HEK293 (cell line): ENCODE measurements around the gene ZSCAN16.

ENCODE experiments used
- BCL11B ChIP-seq: fragments of 450-650 bp; formaldehyde crosslinking; IDR thresholded peaks from 2 replicates; pipeline ENCODE4 v1.5.1; 2016; ENCODE audit warnings: low read depth, missing biosample characterization, missing genetic modification characterization
- BCL6B ChIP-seq: fragments of 450-650 bp; formaldehyde crosslinking; IDR thresholded peaks from 2 replicates; pipeline ENCODE4 v1.5.1; 2017; ENCODE audit warnings: missing biosample characterization, missing genetic modification characterization
- IKZF3 ChIP-seq: fragments of 450-650 bp; IDR thresholded peaks from 2 replicates; pipeline ENCODE4 v1.5.0; 2018; ENCODE audit warnings: missing biosample characterization, mild to moderate bottlenecking, missing genetic modification characterization, moderate library complexity
- OSR2 ChIP-seq: fragments of 450-650 bp; formaldehyde crosslinking; IDR thresholded peaks from 2 replicates; pipeline ENCODE4 v1.5.1; 2016; ENCODE audit warnings: missing biosample characterization, missing genetic modification characterization
- OVOL3 ChIP-seq: fragments of 450-650 bp; formaldehyde crosslinking; IDR thresholded peaks from 2 replicates; pipeline ENCODE4 v1.5.1; 2016; ENCODE audit warnings: missing biosample characterization, missing genetic modification characterization
- TRIM28 ChIP-seq: IDR thresholded peaks from 2 replicates; pipeline ENCODE4 v1.6.1; 2011; ENCODE audit warnings: low read length, control low read depth, borderline replicate concordance
- ZBTB10 ChIP-seq: fragments of 450-650 bp; formaldehyde crosslinking; IDR thresholded peaks from 2 replicates; pipeline ENCODE4 v1.5.1; 2016; ENCODE audit warnings: missing biosample characterization, missing genetic modification characterization
- ZBTB48 ChIP-seq: fragments of 450-650 bp; formaldehyde crosslinking; IDR thresholded peaks from 2 replicates; pipeline ENCODE4 v1.5.1; 2016; ENCODE audit warnings: missing biosample characterization, missing genetic modification characterization
- ZBTB6 ChIP-seq: fragments of 450-650 bp; formaldehyde crosslinking; IDR thresholded peaks from 2 replicates; pipeline ENCODE4 v1.5.1; 2017; ENCODE audit warnings: missing biosample characterization, missing genetic modification characterization
- ZEB2 ChIP-seq: fragments of 450-650 bp; formaldehyde crosslinking; IDR thresholded peaks from 2 replicates; pipeline ENCODE4 v1.5.1; 2016; ENCODE audit warnings: missing biosample characterization, missing genetic modification characterization
- ZNF121 ChIP-seq: fragments of 450-650 bp; formaldehyde crosslinking; IDR thresholded peaks from 2 replicates; pipeline ENCODE4 v1.5.1; 2016; ENCODE audit warnings: missing biosample characterization, missing genetic modification characterization
- ZNF175 ChIP-seq: fragments of 450-650 bp; formaldehyde crosslinking; IDR thresholded peaks from 2 replicates; pipeline ENCODE4 v1.5.1; 2016; ENCODE audit warnings: missing biosample characterization, missing genetic modification characterization
- ZNF19 ChIP-seq: fragments of 450-650 bp; formaldehyde crosslinking; IDR thresholded peaks from 2 replicates; pipeline ENCODE4; 2016; ENCODE audit warnings: missing biosample characterization, missing genetic modification characterization, low read depth
- ZNF24 ChIP-seq: fragments of 450-650 bp; formaldehyde crosslinking; IDR thresholded peaks from 2 replicates; pipeline ENCODE4 v1.5.1; 2016; ENCODE audit warnings: missing biosample characterization, missing genetic modification characterization
- ZNF248 ChIP-seq: fragments of 450-650 bp; formaldehyde crosslinking; IDR thresholded peaks from 2 replicates; pipeline ENCODE4 v1.5.1; 2017; ENCODE audit warnings: missing biosample characterization, missing genetic modification characterization
- ZNF324 ChIP-seq: fragments of 450-650 bp; formaldehyde crosslinking; IDR thresholded peaks from 2 replicates; pipeline ENCODE4 v1.5.1; 2016; ENCODE audit warnings: missing biosample characterization, missing genetic modification characterization
- ZNF335 ChIP-seq: fragments of 450-650 bp; formaldehyde crosslinking; conservative IDR thresholded peaks from 2 replicates; pipeline ENCODE4 v1.5.1; 2016; ENCODE audit warnings: missing biosample characterization, missing genetic modification characterization
- ZNF391 ChIP-seq: fragments of 450-650 bp; formaldehyde crosslinking; IDR thresholded peaks from 2 replicates; pipeline ENCODE4 v1.5.1; 2016; ENCODE audit warnings: low read depth, missing biosample characterization, missing genetic modification characterization, borderline replicate concordance
- ZNF426 ChIP-seq: fragments of 450-650 bp; formaldehyde crosslinking; IDR thresholded peaks from 2 replicates; pipeline ENCODE4 v1.5.1; 2017; ENCODE audit warnings: missing biosample characterization, missing genetic modification characterization, mild to moderate bottlenecking, inconsistent platforms, moderate library complexity
- ZNF518A ChIP-seq: fragments of 450-650 bp; formaldehyde crosslinking; conservative IDR thresholded peaks from 2 replicates; pipeline ENCODE4 v1.5.1; 2016; ENCODE audit warnings: low read depth, missing biosample characterization, missing genetic modification characterization
- ZNF555 ChIP-seq: fragments of 450-650 bp; formaldehyde crosslinking; conservative IDR thresholded peaks from 2 replicates; pipeline ENCODE4 v1.5.1; 2017; ENCODE audit warnings: missing biosample characterization, mild to moderate bottlenecking, missing genetic modification characterization, inconsistent platforms
- ZNF560 ChIP-seq: fragments of 450-650 bp; formaldehyde crosslinking; IDR thresholded peaks from 2 replicates; pipeline ENCODE4 v1.5.1; 2017; ENCODE audit warnings: missing biosample characterization, missing genetic modification characterization, borderline replicate concordance
- ZNF600 ChIP-seq: fragments of 450-650 bp; formaldehyde crosslinking; IDR thresholded peaks from 2 replicates; pipeline ENCODE4 v1.5.1; 2016; ENCODE audit warnings: missing biosample characterization, missing genetic modification characterization
- ZNF629 ChIP-seq: fragments of 450-650 bp; formaldehyde crosslinking; IDR thresholded peaks from 2 replicates; pipeline ENCODE4 v1.5.1; 2017; ENCODE audit warnings: missing biosample characterization, missing genetic modification characterization
- ZNF692 ChIP-seq: fragments of 450-650 bp; formaldehyde crosslinking; IDR thresholded peaks from 2 replicates; pipeline ENCODE4 v1.5.1; 2016; ENCODE audit warnings: missing biosample characterization, missing genetic modification characterization
- ZNF837 ChIP-seq: fragments of 450-650 bp; formaldehyde crosslinking; IDR thresholded peaks from 2 replicates; pipeline ENCODE4 v1.5.1; 2016; ENCODE audit warnings: missing biosample characterization, missing genetic modification characterization

ZSCAN16 gene

GRCh38 chr6:28104392-28105244 is 19.8 kb upstream of the ZSCAN16 start (continued):
- TF ChIP-seq ZNF692 (tag by site-specific recombination) (peak; percentile 67; the same call in 1 of the 2 replicates), ZNF555 (tag by site-specific recombination) (no peak), ZNF175 (tag by site-specific recombination) (no peak), ZNF560 (no peak), BCL6B (tag by site-specific recombination) (no peak), ZBTB10 (peak; percentile 99), TRIM28 (no peak), ZNF324 (tag by site-specific recombination) (peak; percentile 73; the same call in 1 of the 2 replicates), ZBTB48 (peak; percentile 81), ZNF629 (tag by site-specific recombination) (peak; percentile 63), OVOL3 (tag by site-specific recombination) (no peak), ZNF837 (tag by site-specific recombination) (no peak), ZNF24 (tag by site-specific recombination) (peak; percentile 49; the same call in 1 of the 2 replicates), BCL11B (peak; percentile 53; the same call in 1 of the 2 replicates), ZBTB6 (no peak), IKZF3 (tag by site-specific recombination) (0 out of 2 replicates have a peak, but pooled peaks have one; percentile 31), ZNF600 (tag by site-specific recombination) (peak; percentile 97), ZNF426 (tag by site-specific recombination) (no peak), ZNF121 (tag by site-specific recombination) (peak; percentile 54), ZNF518A (tag by site-specific recombination) (peak; percentile 80), ZNF248 (tag by site-specific recombination) (no peak), ZNF19 (no peak), ZNF391 (tag by site-specific recombination) (no peak), ZEB2 (tag by site-specific recombination) (peak; percentile 73), OSR2 (tag by site-specific recombination) (no peak), ZNF335 (peak; percentile 67)
